Activated naive CD4-positive, alpha-beta T cell treated with anti-CD3 and anti-CD28 coated beads for 36 hours (primary cell): ENCODE results near the gene BDKRB1. TPM values are rescaled to one million over a fixed set of nuclear protein-coding genes. Genes with fewer than 3 reads are reported as not detected.

Source experiments
- CTCF ChIA-PET: fragments of 350-600 bp; sonication (Branson Sonifier 250); formaldehyde crosslinking; loops from one replicate; lab custom pipeline; 2021; ENCODE audit warnings: antibody characterized with exemption; lab: Charles Lee
- DNase-seq: peaks from one replicate; pipeline ENCODE4 v3.0.0-alpha.2; 2020
- H3K27ac Mint-ChIP-seq: one replicate; pipeline ENCODE4 v1.8.0; 2021; ENCODE audit warnings: mild to moderate bottlenecking, mixed read lengths
- H3K27me3 Mint-ChIP-seq: one replicate; pipeline ENCODE4 v1.8.0; 2021; ENCODE audit warnings: low read depth, mixed read lengths
- H3K36me3 Mint-ChIP-seq: one replicate; pipeline ENCODE4 v1.8.0; 2021; ENCODE audit warnings: low read depth, mixed read lengths
- H3K4me1 Mint-ChIP-seq: one replicate; pipeline ENCODE4 v1.8.0; 2021; ENCODE audit warnings: low read depth, mixed read lengths
- H3K4me3 Mint-ChIP-seq: one replicate; pipeline ENCODE4 v1.8.0; 2021; ENCODE audit warnings: mild to moderate bottlenecking, moderate library complexity, mixed read lengths
- H3K9me3 Mint-ChIP-seq: one replicate; pipeline ENCODE4 v1.8.0; 2021; ENCODE audit warnings: mixed read lengths
- intact Hi-C: fragments of 100-400 bp; cut with micrococcal nuclease; formaldehyde crosslinking; loops from one replicate; pipeline ENCODE4 v1.15.1; 2023
- total RNA-seq, 2 experiments: library from RNA; stranded (reverse); gene quantifications; one replicate each; pipeline ENCODE4 v1.2.3, GENCODE V29; 2021

The BDKRB1 gene
- total RNA-seq, 2 experiments from 2014 or later, result not detected

GRCh38 chr14:96297997-96298515 lies 42.0 kb downstream of the BDKRB1 start:
- Mint-ChIP-seq H3K4me3 (no peak overlapping the region), H3K9me3 (no peaks in the 10 kb centered on the region), H3K27me3 (no peaks in the 10 kb centered on the region), H3K36me3 (peaks cover 8% of the 10 kb centered on the region), H3K27ac (no peak overlapping the region), H3K4me1 (no peaks in the 10 kb centered on the region)
- DNase-seq, result no peak
- intact Hi-C loops, result loop anchor here (1.0 kb wide), 1 partner anchor 126 kb away; no protein-coding TSS in a partner anchor
- CTCF ChIA-PET, result interaction anchor here (0.9 to 5.3 kb wide), 2 partner anchors 16 to 126 kb away, joined by 3 to 34 read pairs; no protein-coding TSS in a partner anchor

GRCh38 chr14:96299441-96299840 lies 43.4 kb downstream of the BDKRB1 start:
- DNase-seq, result no peak

GRCh38 chr14:96303981-96304380 lies 48.0 kb downstream of the BDKRB1 start:
- Mint-ChIP-seq H3K27me3 (no peaks in the 10 kb centered on the region), H3K4me1 (no peaks in the 10 kb centered on the region), H3K9me3 (no peaks in the 10 kb centered on the region), H3K4me3 (no peak overlapping the region), H3K27ac (no peak overlapping the region), H3K36me3 (peaks cover 16% of the 10 kb centered on the region)
- intact Hi-C loops, result no loop called here
- no peak for DNase-seq
- CTCF ChIA-PET, result no interaction called here

More at GRCh38 chr14:96299441-96299840, 43.4 kb downstream of the BDKRB1 start:
- intact Hi-C loops, result no loop called here
- Mint-ChIP-seq H3K4me1 (no peaks in the 10 kb centered on the region), H3K27me3 (no peaks in the 10 kb centered on the region), H3K36me3 (peaks cover 9% of the 10 kb centered on the region), H3K27ac (no peak overlapping the region), H3K9me3 (no peaks in the 10 kb centered on the region), H3K4me3 (no peak overlapping the region)
- CTCF ChIA-PET, result interaction anchor here (5.3 kb wide), 1 partner anchor 125 kb away, joined by 34 read pairs; no protein-coding TSS in a partner anchor

GRCh38 chr14:96304956-96305355 lies 48.9 kb downstream of the BDKRB1 start:
- no peaks in the 10 kb centered on the region for H3K4me1 Mint-ChIP-seq
- H3K27me3 Mint-ChIP-seq, result no peaks in the 10 kb centered on the region
- DNase-seq, result no peak
- intact Hi-C loops, result no loop called here
- no peak overlapping the region for H3K27ac Mint-ChIP-seq
- H3K9me3 Mint-ChIP-seq, result no peaks in the 10 kb centered on the region
- CTCF ChIA-PET, result interaction anchor here (0.6 kb wide), 1 partner anchor 29 kb away, joined by 4 read pairs; no protein-coding TSS in a partner anchor
- no peak overlapping the region for H3K4me3 Mint-ChIP-seq
- H3K36me3 Mint-ChIP-seq, result peaks cover 21% of the 10 kb centered on the region

- no peaks in the 10 kb centered on the region for H3K27me3 Mint-ChIP-seq
- intact Hi-C loops, result no loop called here
- H3K36me3 Mint-ChIP-seq, result peaks cover 18% of the 10 kb centered on the region
- no peak overlapping the region for H3K27ac Mint-ChIP-seq
- no peak overlapping the region for H3K4me3 Mint-ChIP-seq
- H3K4me1 Mint-ChIP-seq, result no peaks in the 10 kb centered on the region
- DNase-seq, result no peak
- CTCF ChIA-PET, result no interaction called here
- H3K9me3 Mint-ChIP-seq, result no peaks in the 10 kb centered on the region
Measured at GRCh38 chr14:96307434-96307833, 51.4 kb downstream of the BDKRB1 start.

- Mint-ChIP-seq H3K27ac (no peak overlapping the region), H3K4me3 (no peak overlapping the region), H3K4me1 (no peaks in the 10 kb centered on the region), H3K36me3 (peaks cover 18% of the 10 kb centered on the region), H3K9me3 (no peaks in the 10 kb centered on the region), H3K27me3 (no peaks in the 10 kb centered on the region)
- intact Hi-C loops, result no loop called here
- CTCF ChIA-PET, result no interaction called here
- no peak for DNase-seq
Measured at GRCh38 chr14:96309133-96309895, 53.3 kb downstream of the BDKRB1 start.

GRCh38 chr14:96309896-96310330 lies 53.9 kb downstream of the BDKRB1 start:
- Mint-ChIP-seq H3K9me3 (no peaks in the 10 kb centered on the region), H3K4me3 (no peak overlapping the region), H3K27ac (no peak overlapping the region), H3K36me3 (peaks cover 16% of the 10 kb centered on the region), H3K4me1 (no peaks in the 10 kb centered on the region), H3K27me3 (no peaks in the 10 kb centered on the region)
- CTCF ChIA-PET, result no interaction called here
- intact Hi-C loops, result no loop called here
- no peak for DNase-seq

GRCh38 chr14:96310906-96311305 lies 54.9 kb downstream of the BDKRB1 start:
- DNase-seq, result no peak
- no peaks in the 10 kb centered on the region for H3K4me1 Mint-ChIP-seq
- no peak overlapping the region for H3K4me3 Mint-ChIP-seq
- H3K27ac Mint-ChIP-seq, result no peak overlapping the region
- intact Hi-C loops, result no loop called here
- no peaks in the 10 kb centered on the region for H3K27me3 Mint-ChIP-seq
- CTCF ChIA-PET, result no interaction called here
- H3K9me3 Mint-ChIP-seq, result no peaks in the 10 kb centered on the region
- peaks cover 25% of the 10 kb centered on the region for H3K36me3 Mint-ChIP-seq

Other genes starting within 250 kb of the BDKRB1 start
- 1 to 10 TPM; 3.2 to 4.9 TPM for gene C14orf132, start 216.8 kb upstream of the BDKRB1 start, total RNA-seq
- gene BDKRB2, start 51.4 kb upstream of the BDKRB1 start, total RNA-seq, result under 1 TPM; 0.10 TPM
- 10 to 100 TPM; 12.8 to 15.3 TPM for gene ATG2B, start 107.1 kb downstream of the BDKRB1 start, total RNA-seq
- 10 to 100 TPM; 17.8 to 20.4 TPM for gene GSKIP, start 107.3 kb downstream of the BDKRB1 start, total RNA-seq
- gene AK7, start 135.9 kb downstream of the BDKRB1 start, total RNA-seq, result 1 to 10 TPM; 1.9 to 2.0 TPM
- 100 to 1,000 TPM; 162 to 181 TPM for gene PAPOLA, start 246.2 kb downstream of the BDKRB1 start, total RNA-seq